Body of pancreas (tissue), 4 donors: ENCODE data around the gene RPS25.

ENCODE experiments used
- POLR2A ChIP-seq, 3 donors: fragments of 450-650 bp; IDR thresholded peaks; one replicate each; pipeline ENCODE4 v1.6.1; 2016; ENCODE audit warnings: antibody characterized with exemption in 3 of 3, mild to moderate bottlenecking in 2 of 3
- TF ChIP-seq, protein P1 (sequence below), 7 experiments: fragments of 450-650 bp in 4 of 7; fragments of 200-600 bp in 3 of 7; sonication (generic) in 3 of 7; IDR thresholded peaks; one replicate each; pipeline ENCODE4 v1.5.1; 2016 to 2019; ENCODE audit warnings: antibody characterized with exemption in 7 of 7

GRCh38 chr11:119042927-119043326, 24.8 kb upstream of the RPS25 start:
- TF ChIP-seq, protein P1, sequence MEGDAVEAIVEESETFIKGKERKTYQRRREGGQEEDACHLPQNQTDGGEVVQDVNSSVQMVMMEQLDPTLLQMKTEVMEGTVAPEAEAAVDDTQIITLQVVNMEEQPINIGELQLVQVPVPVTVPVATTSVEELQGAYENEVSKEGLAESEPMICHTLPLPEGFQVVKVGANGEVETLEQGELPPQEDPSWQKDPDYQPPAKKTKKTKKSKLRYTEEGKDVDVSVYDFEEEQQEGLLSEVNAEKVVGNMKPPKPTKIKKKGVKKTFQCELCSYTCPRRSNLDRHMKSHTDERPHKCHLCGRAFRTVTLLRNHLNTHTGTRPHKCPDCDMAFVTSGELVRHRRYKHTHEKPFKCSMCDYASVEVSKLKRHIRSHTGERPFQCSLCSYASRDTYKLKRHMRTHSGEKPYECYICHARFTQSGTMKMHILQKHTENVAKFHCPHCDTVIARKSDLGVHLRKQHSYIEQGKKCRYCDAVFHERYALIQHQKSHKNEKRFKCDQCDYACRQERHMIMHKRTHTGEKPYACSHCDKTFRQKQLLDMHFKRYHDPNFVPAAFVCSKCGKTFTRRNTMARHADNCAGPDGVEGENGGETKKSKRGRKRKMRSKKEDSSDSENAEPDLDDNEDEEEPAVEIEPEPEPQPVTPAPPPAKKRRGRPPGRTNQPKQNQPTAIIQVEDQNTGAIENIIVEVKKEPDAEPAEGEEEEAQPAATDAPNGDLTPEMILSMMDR (IDR thresholded peaks at IDR 0.05), result no peak
- TF ChIP-seq POLR2A (IDR thresholded peaks at IDR 0.05), result no peak
